GM19455 (cell line): ENCODE results near the gene DMRTC1B.
A peak's percentile ranks its signal among the peaks of the same experiment; 100 is the strongest.
"Not testable (repeated sequence)": the region's sequence is repeated elsewhere in the genome, so short reads cannot be mapped to it uniquely, and the experiment has no call there.

Experiments
- ATAC-seq: cut with Tn5 transposase; IDR thresholded peaks from one replicate; pipeline ENCODE4 v1.9.1; 2021; ENCODE audit not compliant: unreplicated experiment

Gene DMRTC1B, protein sequence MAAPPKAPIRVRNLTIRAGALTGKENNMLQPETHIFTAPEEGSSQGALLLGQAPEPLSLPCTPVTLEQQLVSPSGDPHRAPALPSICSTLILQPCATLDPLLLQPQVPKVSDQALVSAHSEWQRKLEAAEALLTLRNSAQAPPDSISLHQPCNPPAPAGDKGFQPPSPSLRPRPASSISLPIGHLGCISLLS

DNA sequence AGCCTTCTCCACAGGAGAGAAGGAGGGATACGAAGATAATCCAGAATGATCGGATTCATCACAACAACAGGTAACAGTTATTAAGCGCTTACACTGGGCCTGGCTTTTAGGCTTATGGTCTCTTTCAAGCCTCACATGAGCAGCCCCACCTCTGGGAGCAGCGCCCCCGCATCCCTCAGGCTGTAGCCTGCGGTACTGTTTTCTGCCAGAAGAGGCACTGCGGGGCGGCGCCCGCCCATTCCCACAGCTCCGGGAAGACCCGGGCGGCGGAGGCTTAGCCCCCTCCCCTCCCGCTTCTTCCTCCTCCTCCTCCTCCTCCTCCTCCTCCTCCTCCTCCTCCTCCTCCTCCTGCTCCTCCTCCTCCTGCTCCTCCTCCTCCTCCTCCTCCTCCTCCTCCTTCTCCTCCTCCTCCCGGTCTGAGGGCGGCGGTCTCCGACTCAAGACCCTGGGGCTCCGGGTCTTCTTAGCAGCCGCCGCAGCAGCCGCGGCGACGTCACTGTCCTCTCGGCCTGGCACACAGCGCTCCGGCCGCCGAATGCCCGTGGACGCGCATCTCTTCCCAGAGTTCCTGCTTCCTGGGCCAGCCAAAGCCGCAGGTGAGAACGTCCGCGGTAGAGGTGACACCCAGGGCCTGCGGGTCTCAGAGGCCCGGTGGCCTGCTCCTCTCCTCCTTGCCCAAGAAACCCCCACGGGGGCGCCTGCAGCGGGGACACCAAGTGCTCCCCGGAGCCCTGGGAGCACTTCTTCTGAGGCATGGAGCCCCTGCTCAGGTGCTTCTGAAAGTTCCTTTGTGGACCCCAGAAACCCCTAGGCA, at the start of gene DMRTC1B:
TSS of gene DMRTC1B (plus strand) at position 238 of the 814 bp plus-strand sequence. CDS start 68,246 bp downstream, outside the sequence.
- peak; percentile 64 for ATAC-seq

DNA sequence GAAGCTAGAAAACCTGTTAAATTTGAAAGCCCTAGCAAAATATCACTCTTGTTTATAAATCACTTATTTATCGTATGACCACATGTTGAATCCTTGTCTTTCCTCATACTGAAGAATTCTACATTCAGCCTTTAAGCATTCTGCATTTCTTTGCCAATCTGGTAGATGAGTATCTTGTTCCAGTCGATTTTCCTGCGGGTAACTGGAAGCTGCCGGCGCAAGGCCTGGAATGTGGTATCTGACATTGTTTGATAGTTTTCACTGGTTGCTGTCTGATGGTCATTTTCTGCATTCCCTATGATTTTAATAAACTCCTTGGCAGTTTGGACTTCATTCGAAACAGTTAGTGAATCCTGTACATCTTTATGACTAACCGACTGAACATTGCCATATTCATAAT, 48.8 kb upstream of the DMRTC1B start:
- no peak for ATAC-seq

DNA sequence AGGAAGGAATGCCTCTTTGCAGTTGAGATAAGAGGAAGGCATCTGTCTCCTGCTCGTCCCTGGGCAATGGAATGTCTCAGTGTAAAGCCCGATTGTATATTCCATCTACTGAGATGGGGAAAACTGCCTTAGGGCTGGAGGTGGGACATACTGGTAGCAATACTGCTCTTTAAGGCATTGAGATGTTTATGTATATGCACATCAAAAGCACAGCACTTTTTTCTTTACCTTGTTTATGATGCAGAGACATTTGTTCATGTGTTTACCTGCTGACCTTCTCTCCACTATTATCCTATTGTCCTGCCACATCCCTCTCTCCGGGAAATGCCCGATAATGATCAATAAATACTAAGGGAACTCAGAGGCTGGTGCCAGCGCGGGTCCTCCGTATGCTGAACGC, 43.1 kb upstream of the DMRTC1B start:
- not testable (repeated sequence) for ATAC-seq

DNA sequence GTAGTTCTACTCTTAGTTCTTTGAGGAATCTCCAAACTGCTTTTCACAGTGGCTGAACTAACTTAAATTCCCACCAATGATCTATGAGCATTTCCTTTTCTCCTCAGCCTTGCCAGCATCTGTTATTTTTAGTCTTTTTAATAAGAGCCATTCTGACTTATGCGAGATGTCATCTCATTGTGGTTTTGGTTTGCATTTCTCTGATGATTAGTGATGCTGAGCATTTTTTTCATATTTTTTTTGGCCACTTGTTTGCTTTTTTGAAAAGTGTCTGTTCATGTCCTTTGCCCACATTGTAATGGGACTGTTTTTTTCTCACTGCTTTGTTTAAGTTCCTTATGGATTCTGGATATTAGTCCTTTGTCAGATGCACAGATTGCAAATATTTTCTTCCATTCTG, 41.1 kb upstream of the DMRTC1B start:
- no peak for ATAC-seq

DNA sequence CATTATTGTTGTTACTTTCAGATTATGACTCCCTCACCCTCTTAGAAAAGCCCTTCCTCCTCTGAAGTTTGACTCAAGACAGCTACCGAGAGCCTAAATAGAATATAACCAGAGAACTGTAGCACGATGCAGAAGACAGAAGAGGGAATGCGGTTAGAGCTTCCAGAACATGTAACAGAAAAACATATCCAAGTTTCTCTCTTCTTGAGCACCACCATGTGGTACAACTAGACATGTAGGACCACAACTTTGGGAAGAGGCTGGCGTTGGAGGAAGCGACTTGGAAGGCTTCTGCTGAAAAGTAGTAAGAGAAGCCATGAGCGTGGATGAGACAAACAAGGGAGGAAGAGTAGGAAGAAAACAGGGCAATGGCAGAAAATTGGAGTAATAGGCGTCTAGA, 31.1 kb upstream of the DMRTC1B start:
- not testable (repeated sequence) for ATAC-seq

DNA sequence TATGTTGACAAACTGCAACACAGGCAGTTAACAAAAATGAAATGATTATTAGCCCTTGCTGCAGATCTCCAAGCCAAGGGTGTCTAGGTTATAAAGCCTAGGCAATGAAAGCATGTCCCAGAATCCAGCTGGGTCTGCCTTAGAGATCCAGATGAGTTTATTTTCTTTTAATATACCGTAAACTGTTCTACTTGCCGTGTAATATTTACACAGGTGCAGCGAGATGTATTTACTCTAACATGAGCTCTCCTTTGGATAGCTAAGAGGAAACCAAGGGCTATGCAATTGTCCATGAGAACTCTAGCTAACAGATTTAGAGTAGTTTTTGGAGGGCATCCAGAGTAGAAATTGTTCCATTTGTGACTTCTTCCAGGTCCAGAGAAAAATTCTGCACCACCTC, 28.1 kb upstream of the DMRTC1B start:
- not testable (repeated sequence) for ATAC-seq

DNA sequence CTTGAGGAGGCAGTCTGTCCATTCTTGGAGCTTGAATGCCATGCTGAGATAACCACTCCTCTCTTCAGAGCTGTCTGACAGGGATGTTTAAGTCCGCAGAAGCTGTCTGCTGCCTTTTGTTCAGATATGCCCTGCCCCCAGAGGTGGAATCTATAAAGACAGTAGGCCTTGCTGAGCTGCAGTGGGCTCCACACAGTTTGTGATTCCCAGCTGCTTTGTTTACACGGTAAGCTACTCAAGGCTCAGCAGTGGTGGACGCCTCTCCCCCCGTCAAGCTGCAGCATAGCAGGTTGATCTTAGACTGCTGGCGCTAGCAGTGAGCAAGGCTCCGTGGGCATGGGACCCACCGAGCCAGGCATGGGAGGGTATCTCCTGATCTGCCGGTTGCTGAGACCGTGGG, 16.2 kb upstream of the DMRTC1B start:
- not testable (repeated sequence) for ATAC-seq

DNA sequence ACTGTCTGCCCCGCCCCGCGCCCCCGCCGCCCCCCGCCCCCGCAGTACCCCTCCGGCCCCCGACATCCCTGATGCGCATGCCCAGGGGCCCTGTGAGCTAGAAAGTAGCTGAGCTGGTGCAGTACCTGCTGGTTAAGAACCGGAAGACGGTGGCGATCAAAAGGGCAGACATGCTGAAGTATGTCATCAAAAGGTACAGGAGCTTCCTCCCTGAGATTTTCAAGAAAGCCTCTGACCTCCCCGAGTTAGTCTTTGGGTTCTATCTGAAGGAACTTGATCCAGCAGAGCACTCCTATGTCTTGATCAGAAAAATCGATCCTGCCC, 739 bp downstream of the DMRTC1B start:
- ATAC-seq, result peak; percentile 71

DNA sequence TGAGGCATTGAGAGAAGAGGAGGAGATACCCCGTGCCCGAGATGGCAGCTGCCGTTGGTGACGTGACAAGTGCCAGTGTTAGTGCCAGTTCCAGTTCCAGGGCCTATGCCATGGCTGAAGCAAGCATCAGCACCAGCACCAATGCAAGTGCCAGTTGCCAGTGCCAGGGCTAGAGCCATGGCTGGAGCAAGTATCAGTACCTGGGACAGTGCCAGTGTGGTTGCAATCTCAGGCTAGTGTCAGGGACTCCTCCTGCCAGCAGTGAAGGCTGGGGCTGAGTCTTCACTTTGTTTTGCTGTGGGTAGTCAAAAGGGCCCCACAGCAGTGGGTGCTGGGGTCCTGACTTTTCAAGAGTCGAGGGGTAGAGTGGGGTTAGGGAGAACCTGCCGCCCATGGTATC, 1.5 kb downstream of the DMRTC1B start:
- ATAC-seq, result not testable (repeated sequence)

DNA sequence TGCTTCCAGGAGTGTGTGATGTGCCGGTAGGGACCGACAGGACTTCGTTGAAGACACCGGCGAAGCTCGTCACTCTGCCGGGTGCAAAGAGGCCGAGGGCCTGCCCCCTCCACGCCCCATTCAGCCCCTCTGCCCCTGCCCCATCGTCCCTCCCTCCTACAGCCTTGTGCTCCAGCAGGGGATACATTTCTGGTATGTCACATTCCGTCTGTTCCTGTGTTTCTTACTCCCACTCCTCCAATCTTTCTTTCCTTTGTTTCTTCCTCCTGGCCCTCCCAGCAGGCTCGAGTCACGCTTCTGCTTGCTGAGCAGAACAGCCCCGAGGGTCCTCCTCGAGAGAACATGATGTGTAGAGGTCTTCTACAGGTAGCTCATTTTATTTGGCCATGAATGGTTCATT, 5.9 kb downstream of the DMRTC1B start, which contains the start of gene FAM236B:
TSS of gene FAM236B (minus strand) at position 101 of the 400 bp plus-strand sequence. CDS start at position 1, 100 bp downstream.
- ATAC-seq, result not testable (repeated sequence)

DNA sequence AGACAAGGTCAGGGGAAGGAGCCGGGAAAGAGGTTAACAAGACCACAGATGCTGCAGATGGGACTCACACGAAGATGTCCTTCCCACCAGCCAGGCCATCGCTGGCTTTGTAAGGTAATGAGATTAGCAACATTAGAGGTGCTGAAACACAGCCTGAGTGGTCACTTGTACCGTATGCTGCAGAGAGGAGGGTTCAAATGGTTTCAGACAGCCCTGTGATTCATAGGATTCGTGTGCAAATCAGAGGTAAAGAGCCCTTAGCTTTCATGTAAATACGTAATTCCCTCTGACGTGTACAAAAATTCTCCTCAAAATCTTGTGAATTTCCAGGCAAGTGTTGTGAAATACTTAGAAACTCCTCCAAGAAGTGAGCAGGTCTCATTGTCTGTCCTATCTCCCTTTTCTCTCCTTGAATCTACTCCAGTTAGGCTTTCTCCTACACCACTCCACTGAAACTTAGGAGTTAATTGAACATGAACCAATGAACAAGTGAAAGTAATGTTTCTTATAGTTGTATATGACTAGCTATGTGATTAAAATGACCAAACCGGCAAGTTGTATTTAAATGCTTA, 6.8 kb downstream of the DMRTC1B start:
- not testable (repeated sequence) for ATAC-seq

DNA sequence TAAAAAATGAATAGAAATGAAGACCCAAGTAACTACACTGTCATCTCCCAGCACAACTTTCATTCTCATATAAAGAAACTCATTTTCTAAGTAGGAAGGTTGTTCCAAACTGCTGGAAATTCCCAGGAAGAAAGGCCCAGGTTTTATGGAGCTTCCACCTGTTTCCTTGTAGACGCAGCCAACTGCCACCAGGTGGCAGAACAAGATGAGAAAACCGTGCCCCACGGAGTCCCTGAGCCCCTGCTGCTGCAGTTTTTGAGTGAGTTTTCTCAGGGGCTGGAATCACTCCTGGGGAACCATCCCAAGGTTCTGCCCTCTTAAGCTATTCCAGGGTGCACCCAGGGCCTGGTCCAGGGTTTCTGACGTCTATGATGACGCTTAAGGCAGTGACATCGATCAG, 7.3 kb downstream of the DMRTC1B start:
- not testable (repeated sequence) for ATAC-seq

DNA sequence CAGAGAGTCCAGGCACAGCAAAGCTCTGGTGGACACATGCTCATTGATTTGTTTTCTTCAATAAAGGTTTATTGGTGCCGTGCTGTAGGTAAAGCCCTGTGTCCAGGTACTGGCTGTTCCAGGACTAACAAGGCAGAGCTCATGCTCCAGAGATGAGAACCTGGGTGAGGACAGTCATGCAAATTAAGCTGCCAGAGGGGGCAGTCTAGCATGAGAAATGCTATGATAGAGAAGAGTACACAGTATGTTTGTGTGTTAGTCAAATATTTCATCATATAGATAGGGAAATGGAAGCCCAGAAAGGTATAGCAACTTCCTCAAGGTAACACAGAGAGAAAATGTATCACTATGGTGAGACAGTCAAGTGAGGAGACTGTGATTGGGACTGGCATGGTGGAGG, 11.5 kb downstream of the DMRTC1B start:
- ATAC-seq, result not testable (repeated sequence)

DNA sequence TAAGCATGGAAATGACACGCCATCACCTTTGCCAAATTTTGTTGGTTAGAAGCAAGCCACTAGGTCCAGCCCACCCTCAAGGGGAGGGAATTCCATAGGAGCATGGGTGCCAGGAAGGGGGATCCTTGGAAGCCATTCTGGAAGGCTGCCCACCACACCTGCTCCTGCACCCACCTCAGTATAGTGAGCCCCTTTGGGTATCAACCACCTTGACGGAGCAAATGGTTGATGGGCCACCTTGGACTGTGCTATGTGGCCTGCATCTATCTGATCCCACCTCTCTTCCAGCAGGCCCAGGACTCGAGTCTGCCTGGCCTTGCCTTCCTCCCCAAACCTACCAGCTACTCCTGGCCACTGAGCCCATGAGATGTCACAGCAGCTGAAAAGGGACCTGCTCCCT, 13.7 kb downstream of the DMRTC1B start:
- ATAC-seq, result not testable (repeated sequence)

DNA sequence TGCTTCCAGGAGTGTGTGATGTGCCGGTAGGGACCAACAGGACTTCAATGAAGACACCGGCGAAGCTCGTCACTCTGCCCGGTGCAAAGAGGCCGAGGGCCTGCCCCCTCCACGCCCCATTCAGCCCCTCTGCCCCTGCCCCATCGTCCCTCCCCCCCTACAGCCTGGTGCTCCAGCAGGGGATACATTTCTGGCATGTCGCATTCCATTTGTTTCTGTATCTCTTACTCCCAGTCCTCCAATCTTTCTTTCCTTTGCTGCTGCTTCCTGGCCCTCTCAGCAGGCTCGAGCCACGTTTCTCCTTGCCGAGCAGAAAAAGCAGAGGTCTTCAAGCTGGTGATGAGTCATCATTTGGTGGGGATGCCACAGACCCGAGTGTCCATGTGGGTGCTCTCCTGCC, 31.4 kb downstream of the DMRTC1B start, which contains the start of gene FAM236D:
TSS of gene FAM236D (minus strand) at position 101 of the 400 bp plus-strand sequence. CDS start at position 1, 100 bp downstream.
- ATAC-seq, result not testable (repeated sequence)

DNA sequence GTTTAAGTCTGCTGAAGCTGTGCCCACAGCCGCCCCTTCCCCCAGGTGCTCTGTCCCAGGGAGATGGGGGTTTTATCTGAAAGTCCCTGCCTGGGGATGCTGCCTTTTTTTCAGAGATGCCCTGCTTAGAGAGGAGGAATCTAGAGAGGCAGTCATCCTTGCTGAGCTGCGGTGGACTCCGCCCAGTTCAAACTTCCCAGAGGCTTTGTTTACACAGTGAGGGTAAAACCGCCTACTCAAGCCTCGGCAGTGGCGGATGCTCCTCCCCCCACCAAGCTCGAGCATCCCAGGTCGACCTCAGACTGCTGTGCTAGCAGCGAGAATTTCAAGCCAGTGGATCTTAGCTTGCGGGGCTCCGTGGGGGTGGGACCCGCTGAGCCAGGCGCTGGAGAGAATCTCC, 54.0 kb downstream of the DMRTC1B start:
- not testable (repeated sequence) for ATAC-seq

DNA sequence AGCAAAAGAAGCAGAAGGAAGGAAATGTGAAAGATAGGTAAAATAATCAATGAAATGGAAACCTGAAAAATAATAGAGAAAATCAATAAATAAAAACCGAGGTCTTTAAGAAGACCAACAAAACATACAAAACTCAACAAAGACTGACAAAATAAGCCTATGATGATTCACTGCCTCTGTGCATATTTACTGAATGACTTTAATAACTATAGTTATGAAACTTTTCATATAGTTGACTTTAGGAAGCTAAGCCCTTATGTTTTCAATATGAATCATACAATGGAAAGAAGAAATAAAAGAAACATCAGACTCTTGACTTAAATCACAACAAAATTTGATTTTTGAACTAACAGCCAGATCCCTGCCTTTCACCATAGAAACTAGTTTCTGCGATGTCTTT, 60.8 kb downstream of the DMRTC1B start:
- not testable (repeated sequence) for ATAC-seq

DNA sequence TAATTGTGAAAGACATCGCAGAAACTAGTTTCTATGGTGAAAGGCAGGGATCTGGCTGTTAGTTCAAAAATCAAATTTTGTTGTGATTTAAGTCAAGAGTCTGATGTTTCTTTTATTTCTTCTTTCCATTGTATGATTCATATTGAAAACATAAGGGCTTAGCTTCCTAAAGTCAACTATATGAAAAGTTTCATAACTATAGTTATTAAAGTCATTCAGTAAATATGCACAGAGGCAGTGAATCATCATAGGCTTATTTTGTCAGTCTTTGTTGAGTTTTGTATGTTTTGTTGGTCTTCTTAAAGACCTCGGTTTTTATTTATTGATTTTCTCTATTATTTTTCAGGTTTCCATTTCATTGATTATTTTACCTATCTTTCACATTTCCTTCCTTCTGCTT, 106.2 kb downstream of the DMRTC1B start:
- not testable (repeated sequence) for ATAC-seq

DNA sequence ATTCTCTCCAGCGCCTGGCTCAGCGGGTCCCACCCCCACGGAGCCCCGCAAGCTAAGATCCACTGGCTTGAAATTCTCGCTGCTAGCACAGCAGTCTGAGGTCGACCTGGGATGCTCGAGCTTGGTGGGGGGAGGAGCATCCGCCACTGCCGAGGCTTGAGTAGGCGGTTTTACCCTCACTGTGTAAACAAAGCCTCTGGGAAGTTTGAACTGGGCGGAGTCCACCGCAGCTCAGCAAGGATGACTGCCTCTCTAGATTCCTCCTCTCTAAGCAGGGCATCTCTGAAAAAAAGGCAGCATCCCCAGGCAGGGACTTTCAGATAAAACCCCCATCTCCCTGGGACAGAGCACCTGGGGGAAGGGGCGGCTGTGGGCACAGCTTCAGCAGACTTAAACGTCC, 113.0 kb downstream of the DMRTC1B start:
- ATAC-seq, result not testable (repeated sequence)
